ENCODE measurements around the gene MLLT3.

MLLT3 gene

DNA sequence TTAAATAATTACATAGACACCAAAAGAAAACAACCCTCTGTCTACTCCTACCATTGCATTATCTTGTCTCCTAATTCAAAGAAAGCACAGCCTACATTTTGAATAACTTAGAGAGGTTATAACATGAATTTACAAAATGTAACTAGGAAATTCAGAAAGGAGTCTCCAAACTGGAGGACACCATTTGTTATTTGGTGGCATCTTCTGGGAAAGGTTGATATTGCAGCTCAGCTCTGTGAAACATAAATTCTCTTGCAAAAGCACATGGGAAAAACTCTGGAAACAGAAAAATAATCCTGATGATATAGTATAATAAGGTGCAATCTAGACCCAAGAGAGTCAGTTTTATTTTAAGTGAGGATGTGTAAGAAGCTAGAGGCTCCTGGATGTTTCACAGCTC is 215.3 kb downstream of the MLLT3 start:
- DNase-seq: no peak

- no peak for DNase-seq
Measured at GRCh38 chr9:20406344-20406743, 216.0 kb downstream of the MLLT3 start.

GRCh38 chr9:20405616-20406015 is 216.7 kb downstream of the MLLT3 start:
- no peak for DNase-seq

DNA sequence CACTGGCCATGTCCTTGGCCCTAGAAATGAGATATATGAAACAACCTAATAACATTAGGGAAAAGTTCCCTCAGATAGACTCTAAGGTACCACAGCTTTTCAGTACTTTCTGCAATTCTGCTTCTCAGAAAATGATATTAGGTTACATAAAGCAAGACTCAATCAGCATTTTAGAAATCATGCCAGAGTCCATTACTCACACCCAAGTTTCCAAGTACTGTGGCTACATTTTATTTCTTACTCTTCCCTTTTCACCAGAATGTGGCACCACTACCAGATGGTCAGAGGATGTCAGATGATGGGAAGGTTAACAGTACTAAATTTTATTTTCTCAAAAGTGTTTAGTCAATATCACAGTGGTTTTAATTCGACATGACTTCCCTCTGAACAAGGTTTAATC is 217.2 kb downstream of the MLLT3 start:
- DNase-seq: no peak

DNA sequence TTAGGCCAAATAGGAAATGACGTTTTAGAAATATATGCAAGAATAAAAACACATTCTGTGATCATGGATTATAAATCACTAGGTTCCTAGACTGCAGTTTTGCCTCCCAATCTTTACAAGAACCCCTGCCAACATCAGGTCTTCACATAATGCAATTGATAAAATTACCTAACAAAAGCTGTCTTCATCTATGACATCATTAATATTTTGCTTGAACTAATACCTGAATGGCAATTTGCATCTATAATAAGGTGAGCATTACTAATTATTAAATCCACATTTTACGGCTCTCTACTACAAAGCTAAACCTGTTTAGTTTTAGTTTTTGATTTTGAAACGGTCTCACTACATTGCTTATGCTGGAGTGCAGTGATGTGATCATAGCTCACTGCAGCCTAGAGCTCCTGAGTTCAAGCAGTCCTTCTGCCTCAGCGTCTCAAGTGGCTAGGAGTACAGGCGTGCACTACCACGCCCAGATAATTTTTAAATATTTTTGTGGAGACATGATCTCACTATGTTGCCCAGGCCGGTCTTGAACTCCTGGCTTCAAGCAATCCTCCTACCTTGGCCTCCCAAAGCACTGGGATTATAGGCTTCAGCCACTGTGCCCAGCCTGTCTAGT is 218.0 kb downstream of the MLLT3 start:
- DNase-seq: no peak

- DNase-seq: no peak
Measured at GRCh38 chr9:20403346-20403745, 219.0 kb downstream of the MLLT3 start.

DNA sequence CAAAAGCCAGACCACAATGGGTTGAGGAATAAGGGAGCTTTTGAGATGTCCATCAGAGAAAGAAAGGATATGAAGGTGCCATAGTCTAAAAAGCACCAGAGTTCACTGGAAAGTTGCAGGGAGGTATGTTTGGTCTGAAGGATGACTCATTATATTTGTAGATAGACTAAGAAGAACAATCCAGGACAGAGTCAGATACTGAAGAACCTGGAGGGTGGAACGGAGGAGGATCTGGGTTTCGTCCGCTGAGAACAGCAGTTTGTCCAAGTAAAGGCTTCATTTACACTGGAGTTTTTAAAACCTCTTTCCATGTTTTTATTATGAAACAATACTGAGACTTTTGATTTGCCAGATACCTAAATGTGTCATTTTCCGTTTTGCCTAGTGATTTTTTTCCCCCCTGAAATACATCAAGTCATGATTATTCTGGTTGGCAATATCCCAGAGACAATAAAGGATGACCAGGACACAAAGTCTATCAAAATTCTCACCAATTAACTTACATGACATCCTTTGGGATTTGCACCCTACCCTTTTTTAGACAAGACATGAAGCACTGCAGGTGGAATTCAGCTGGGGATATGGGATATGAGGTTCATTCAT is 219.9 kb downstream of the MLLT3 start:
- no peak for DNase-seq

DNA sequence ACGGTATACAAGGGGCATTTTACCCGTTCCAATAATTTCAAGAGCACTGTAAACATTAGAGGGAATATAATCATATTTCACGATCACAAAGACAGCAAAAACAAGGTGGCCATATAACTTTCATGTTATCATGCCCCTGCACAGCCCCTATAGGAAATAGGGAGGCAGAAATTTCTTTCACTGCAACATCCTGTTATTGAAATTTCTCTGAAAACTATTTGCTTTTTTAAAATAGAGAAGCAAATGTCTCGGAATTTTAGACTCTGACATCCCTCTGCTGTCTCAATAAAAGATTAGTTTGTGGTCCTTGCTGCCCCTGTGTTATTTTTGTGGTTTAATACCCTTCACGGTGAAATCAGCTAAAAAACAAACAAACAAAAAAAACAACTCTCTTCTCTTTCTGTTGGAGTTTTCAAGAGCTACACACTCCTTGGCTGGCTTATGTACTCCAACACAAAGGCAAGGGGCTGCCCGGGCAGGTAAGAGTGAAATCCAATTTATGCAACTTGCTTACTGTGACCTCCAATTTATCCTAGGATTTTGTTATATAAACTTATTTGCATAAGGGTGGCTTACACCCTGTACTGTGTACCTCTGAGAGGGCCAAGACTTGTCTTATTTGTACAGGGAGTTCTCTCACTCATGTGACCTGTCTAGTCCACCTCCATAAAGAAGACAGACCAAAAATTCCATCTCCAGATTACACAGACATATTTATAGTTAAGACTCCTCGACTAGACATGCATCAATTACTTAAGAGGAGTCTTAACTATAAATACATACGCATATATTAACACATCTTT is 223.6 kb downstream of the MLLT3 start:
- DNase-seq: no peak

DNA sequence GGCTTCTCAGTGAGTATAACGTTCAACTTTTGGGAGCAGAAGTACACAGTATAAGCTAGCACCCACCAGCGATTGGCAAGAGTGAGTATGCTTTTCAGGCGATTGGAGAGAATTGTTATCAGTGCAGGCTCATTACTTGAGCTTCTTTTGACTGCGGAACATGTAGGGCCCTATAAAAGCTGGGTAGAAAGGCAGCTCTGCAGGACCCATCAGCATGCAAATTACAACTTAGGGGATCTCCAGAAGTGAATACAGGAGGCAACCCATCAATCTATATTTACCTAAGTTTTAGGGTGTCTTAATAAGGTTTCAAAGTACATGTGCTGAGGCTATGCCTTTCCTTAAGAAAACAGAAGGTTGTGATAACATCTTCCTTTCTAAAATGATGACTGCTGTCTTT is 225.0 kb downstream of the MLLT3 start:
- no peak for DNase-seq

DNA sequence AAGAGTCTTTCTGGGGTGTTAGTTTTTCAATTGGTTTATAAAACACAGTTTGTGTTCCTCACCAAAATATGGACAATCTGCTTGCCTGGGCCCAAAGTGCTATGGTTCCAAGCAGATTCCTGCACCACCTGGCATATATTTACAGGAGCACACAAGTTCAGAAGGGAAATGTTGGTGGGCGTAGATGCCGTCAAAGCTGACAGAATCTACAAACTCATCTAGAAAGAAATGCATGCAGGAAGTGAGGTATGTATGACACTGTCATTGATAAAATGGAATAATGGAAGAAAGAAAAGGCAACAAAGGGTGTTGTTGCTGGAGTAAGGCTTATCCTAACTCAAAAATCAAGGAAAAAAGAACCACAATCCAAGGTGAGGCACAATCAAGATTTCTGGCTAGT is 225.8 kb downstream of the MLLT3 start:
- DNase-seq: no peak

DNA sequence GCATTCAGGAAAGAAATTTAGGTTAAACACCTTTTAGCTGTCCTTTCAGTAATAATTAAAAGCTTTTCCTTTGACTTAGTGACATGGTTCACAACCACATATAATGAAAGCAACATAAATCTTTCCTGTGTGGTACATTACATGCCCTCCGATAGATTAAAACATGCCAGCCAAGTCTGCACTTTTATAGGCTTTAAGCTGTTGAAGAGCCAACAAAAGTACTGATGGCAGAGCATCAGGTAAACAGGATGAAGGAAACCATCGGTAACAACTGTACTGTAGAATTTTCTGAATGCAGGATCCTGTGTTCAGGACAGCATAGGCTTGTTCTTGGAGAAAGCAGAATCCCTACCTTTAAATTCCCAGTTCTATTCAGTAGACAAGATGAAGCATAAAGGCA is 226.6 kb downstream of the MLLT3 start:
- DNase-seq: no peak

DNA sequence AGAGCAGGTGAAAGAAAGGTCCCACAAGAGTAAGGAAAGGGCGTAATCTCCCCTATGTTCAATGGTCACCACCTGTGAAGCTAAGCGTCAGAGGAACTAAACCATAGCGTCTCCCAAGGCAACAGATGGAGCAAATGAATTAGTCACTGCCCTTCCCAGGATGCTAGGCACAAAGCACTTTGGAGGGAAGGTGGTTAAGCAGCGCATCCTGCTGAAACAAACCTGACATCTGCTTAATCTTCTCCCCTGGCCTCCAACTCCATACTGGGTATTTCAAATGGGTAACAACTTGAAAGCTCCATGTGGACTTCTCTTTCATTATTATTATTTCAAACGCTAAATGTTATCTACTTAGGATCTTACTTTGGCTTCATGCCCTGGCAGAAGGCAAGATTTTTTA is 227.3 kb downstream of the MLLT3 start:
- DNase-seq: no peak

DNA sequence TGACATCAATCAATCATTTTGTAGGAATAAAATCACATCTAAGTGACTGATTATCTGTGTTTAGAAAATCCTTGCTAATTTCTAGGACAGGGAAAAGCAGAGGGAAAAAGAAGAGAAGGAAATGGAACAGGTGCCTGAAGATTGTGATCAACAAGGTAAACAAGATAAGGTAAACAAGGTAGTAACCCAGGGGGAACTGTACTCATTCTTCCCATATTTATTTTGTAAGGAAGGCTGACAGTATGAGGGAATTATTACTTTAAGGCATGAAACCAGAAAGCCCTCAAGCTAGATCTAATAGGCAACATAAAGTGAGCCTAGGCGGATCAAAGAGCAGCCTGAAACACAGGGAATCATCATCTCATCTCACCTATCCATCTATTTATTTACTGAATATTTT is 231.1 kb downstream of the MLLT3 start:
- no peak for DNase-seq

GRCh38 chr9:20390400-20390799 is 231.9 kb downstream of the MLLT3 start:
- no peak for DNase-seq

DNA sequence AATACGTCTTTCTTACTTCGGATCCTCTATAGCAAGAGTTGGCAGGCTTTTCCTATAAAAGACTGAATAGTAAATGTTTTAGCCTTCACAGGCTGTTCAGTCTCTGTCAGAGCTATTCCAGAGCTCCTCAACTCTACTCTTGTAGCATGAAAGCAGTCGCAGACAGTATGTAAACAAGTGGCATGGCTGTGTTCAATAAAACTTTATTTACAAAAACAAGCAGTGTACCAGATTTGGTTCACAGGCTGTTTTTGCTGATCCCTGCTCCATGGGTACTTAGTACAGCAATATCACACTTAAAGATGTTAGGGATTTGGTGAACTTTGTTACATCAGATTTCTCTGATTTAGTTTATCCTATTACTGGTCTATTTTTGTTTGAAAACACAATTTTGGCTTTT is 235.2 kb downstream of the MLLT3 start:
- DNase-seq: no peak

DNA sequence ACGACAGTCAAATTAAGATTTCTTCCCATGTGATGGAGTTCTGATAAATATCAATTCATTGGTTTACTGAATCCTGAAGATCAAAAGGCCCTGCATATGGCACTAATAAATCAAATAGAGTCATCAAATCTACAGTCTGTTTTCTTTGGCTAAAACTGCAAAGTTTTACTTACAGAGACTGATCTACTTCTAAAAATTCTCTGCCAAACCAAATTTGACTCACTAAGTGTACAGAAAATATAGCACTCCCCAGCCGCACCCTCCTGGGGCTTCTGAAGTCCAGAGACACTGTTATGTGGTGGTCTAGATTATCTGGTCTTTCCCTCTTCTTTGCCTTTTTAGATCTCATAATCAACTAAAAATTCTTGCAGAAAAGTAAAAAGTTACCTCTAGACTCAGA is 237.7 kb downstream of the MLLT3 start:
- DNase-seq: no peak

- DNase-seq: no peak
Measured at GRCh38 chr9:20382460-20383071, 239.7 kb downstream of the MLLT3 start.

DNA sequence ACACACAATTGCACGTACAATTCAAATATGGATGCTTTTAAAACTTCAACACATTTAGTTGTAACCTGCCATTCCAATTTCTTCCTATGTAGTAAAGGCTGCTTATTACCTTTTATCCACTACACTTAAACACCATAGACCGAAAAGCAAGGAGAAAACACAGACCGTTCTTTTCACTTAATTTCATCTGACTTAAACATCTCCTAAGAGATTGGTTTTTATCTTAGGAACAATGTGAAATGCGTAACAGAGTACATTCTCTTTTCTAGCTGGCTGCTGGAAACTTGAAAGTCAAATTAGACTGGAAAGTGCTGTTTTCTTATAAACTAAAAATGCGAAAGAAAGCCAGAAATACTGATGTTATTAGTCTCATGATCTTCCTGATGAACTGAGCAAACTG is 241.8 kb downstream of the MLLT3 start:
- DNase-seq: no peak

DNA sequence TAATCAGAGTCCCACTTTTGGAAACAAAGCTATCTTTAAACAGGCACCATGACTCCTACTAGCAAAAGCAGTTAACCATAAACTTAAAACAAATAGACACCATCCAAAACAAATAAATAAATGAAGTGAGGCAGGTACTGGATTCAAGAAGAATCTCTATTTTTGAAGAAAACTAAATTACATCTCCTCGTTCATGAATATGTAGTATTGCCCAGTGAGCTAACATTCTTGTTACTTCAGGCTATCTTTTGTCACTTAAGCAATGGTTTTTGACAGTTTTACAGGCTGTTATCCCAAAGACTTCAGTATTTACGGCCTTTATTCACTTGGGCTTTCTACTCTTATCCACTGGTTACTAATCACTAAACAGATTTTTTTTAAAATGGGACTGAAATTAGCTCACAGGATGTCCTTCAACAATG is 242.5 kb downstream of the MLLT3 start:
- DNase-seq: no peak

DNA sequence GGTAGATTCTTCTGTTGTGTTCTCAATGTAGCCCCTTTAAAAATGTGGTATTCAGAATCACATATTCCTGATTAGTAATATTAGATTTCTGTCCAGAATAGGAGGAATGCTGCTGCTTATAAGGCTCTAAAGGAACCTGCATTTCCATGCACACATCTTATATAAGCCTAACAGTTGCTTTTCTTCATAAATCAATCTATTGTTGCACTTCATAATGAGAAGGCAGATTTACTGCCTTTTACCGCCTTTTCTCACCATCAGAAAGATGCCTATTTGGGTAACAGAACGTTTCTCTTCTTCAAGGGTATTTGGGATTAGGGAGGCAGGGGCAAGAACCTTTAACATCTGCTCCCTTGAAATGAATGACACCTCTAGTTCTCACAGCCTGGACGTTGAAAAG is 243.4 kb downstream of the MLLT3 start:
- no peak for DNase-seq

DNA sequence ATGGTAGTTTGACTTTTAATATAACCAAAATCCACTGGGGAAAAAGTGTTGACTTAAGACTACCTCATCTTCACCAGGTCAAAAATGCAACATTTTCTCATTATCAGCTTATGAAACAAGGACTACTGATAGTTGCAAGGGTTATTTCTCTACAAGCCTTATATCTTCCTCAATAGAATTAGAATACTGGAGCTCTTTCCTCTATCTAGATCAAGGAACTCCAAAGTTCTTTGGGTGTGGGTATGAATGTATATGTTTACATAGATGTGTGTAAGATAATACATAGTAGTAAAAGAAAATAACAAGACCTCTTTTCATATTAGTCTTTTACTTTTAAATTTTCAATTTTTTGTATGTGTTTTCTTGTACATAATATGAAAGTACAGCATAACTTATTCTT is 244.5 kb downstream of the MLLT3 start:
- DNase-seq: no peak

DNA sequence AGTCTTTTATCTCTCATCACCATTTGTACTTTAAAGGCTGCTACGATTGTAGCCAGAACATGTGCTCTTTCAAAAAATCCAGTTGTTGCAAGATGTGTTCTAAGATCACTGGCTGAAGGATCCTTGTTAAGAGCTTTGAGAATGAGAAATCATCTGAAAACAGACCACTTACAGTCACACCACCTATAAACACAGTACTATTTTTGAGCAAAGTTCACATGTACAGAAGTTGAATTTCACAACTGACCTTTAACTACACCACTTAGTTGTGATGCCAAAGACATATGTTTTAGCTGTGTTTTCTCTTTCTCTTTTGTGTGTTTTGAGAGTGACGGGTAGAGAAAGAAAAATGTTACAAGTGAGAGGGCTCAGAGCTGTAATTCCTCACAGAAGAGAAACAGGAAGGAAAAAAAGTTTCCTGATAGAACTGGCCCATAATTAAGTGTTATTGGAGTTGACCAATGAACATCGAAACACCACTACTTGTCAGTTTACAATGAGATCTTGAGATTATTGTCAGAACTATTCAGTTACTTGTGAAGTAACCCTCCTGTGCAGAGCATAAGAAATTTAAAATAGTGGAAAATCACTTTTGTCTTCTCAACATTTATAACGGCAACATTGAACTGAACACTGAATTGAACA is 245.4 kb downstream of the MLLT3 start:
- no peak for DNase-seq

- DNase-seq: no peak
Measured at GRCh38 chr9:20376042-20376441, 246.3 kb downstream of the MLLT3 start.
